ENCODE measurements around the gene ARHGAP24.

DNA sequence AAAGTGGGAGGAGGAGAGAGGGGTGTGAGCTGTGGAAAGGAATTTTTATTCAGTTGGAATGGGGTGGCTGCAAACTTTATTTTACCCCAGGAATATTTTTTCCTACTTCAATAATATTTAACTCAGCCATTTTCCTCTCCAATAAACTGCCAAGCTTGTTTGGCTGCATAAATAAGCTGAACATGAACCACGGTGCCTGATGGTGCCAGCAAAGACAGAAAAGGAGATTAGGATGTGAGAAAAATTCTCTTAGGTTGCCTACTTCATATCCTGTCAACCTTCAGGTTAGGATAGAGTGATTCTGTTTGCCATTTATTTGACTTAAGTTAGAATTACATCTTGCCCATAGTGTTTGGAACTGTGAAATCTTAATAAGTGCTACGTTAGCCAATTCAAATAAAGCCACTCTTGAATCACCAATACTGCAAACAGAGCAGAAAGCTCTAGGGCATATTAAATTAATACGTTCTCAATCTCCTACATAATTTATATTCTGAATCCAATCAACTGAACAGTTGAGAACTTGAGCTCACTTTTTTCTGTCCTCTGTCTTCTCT, 195.1 kb downstream of the ARHGAP24 start:
- TF ChIP-seq, protein P1, sequence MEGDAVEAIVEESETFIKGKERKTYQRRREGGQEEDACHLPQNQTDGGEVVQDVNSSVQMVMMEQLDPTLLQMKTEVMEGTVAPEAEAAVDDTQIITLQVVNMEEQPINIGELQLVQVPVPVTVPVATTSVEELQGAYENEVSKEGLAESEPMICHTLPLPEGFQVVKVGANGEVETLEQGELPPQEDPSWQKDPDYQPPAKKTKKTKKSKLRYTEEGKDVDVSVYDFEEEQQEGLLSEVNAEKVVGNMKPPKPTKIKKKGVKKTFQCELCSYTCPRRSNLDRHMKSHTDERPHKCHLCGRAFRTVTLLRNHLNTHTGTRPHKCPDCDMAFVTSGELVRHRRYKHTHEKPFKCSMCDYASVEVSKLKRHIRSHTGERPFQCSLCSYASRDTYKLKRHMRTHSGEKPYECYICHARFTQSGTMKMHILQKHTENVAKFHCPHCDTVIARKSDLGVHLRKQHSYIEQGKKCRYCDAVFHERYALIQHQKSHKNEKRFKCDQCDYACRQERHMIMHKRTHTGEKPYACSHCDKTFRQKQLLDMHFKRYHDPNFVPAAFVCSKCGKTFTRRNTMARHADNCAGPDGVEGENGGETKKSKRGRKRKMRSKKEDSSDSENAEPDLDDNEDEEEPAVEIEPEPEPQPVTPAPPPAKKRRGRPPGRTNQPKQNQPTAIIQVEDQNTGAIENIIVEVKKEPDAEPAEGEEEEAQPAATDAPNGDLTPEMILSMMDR (conservative IDR thresholded peaks at IDR 0.05 in 1 of 2, IDR thresholded peaks at IDR 0.05 in 1 of 2; ENCODE audit: low read depth in 1 of 2, low read length in 2 of 2), result no peak
- no peak for TF ChIP-seq EZH2 (IDR thresholded peaks at IDR 0.05; ENCODE audit: low read length, missing control alignments)
